HG02885 (cell line): ENCODE results near the gene C4B.

Experiments
- ATAC-seq: cut with Tn5 transposase; IDR thresholded peaks from one replicate; pipeline ENCODE4 v1.9.1; 2021; ENCODE audit warnings: mild to moderate bottlenecking; ENCODE audit not compliant: unreplicated experiment, poor library complexity

Gene C4B

DNA sequence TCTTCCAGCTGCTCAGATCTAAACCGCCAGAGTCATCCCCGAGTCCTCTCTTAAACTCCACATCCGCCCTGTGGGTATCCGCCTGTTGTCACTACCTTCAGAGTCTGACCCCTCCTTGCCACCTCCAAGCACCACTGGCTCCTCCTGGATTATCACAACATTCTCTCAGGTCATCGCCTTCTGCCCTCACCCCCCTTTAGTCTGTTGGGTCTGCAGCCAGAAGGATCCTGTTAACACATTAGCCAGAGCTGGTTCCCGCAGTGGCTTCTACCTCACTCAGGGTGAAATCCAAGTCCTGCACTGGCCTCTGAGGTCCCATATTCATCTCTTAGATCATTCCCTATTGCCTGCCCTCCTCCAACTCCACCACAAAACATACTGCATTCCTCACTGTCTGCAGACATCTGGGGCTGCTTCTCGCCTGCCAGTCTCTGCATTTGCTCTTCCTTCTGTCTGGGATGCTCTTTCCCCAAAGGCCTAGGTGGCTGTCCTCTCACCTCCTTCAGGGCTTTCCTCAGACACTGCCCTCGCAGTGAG lies 60.5 kb downstream of the C4B start:
- no peak for ATAC-seq

DNA sequence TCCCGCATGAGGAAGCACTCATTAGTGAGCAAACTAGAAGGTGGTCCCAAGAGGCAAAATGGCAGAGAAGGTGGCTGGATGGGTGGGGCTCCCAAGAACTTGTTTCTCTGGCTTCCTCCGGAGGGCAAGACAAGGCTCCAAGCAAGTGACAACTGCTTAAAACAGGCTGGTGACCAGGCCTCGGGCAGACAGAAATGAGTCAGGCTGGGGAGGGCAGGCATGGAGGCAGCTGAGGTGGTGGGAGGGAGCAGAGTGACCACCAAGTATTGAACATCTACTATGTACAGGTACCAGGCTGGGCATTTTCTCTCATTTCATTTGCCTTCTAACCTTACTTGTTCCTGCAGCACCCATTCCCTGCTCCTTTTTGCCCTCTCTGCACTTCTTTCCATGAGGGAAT lies 61.2 kb downstream of the C4B start:
- no peak for ATAC-seq

DNA sequence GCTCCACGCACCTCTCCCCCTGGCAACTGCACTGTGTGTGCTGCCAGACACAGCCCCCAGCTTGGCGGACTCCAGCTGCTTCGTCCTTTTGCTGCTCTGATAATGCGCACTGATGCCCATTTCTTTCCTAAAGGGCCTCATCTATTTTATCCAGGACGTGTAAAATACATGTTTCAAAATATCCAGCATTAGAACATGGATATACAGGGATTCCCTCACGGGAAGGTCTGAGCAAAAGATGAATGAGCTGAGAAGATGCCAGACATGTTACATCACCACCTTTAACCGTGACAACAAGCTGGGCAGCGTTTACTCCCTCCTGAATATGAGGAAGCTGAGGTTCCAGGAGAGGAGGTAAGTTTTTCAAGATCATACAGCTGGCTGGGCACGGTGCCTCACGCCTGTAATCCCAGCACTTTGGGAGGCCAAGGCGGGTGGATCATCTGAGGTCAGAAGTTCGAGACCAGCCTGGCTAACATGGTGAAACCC lies 61.8 kb downstream of the C4B start:
- no peak for ATAC-seq

DNA sequence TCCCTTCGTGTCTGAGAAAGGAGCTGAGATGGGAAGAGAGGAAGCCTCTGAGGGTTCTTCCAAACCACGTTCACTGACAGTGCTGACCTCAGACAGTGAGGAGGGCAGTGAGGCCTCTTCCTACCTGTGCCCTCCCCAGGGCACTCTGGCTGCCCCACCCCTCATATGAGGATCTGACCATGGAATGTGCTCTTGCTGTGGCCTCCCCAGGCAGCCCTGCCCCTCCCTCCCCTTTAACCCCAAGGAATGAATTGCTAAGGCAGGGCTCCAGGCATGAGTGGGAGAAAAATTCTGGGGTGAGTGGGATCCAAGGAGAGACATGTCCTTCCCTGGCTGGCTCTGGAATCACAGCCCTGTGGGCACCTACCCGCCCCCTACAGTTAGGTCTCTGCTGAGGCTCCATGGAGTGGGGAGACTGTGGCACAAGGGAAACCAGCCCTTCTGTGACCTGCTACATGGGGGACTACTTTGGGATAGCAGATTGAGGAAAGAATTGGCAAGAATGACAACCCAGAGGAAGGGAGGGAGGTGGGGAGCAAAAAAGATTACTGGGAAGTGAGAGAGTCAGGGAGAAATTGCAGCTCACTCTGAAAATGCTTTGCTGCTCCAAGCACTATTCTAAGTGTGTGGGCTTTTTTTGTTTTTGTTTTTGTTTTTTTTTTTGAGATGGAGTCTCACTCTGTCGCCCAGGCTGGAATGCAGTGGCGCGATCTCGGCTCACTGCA lies 65.1 kb downstream of the C4B start:
- ATAC-seq, result no peak

DNA sequence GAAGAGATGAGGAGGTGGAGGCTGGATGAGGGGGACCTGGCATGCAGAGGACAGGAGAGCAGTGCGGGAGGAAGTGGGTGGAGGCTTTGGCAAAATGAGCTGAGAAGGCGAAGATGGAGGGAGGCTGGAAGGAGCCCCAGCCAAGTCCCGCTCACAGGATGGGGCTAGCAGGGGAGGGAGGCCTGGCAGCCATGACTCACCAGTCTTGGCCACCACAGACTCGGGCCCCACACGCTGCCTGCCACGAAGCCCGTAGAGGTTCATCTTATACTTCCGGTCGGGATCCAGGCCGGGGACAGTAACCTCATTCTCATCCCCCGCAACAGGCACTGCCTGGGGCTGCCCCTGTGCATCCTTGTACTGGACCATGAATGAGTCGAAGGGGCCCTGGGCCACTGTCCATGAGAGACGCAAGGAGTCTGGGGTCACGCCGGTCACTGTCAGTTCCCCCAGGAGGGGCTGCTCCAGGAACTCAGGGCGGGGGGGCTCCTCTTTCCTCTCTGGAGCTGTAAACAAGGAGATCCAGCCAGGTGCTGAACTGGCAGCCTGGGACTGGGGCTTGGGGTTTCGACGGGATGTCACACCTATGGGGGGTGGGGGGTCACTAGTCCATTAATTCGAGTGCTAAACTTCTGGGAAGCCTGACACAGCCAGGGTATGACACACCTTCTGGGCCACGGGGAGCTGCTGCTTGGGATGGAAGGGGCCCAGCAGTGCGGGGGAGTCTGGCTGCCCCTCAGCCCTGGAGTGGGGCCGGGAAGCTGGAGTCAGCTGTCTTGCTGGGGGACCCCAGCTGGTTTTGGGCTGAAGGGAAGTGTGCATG lies 66.8 kb downstream of the C4B start:
- ATAC-seq, result no peak

DNA sequence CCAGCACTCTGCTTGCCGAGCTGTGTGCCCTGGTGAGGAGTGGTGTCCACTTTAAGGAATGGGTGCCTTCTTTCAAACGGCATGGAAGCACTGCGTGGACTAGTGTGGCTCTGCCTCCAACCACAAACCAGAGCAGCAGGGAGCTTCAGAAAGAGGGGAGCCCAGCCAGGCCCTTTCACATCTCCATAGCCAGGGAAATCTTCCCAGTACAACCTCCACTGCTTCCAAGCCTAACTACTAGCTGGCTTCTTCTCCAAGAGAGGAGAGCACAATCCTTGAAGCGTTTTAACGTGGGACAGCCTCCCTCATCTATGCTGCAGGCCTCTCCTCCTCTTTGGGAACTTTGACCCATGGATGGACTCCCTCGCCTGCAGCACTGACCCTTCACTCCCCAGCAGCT lies 67.9 kb downstream of the C4B start:
- ATAC-seq, result no peak

DNA sequence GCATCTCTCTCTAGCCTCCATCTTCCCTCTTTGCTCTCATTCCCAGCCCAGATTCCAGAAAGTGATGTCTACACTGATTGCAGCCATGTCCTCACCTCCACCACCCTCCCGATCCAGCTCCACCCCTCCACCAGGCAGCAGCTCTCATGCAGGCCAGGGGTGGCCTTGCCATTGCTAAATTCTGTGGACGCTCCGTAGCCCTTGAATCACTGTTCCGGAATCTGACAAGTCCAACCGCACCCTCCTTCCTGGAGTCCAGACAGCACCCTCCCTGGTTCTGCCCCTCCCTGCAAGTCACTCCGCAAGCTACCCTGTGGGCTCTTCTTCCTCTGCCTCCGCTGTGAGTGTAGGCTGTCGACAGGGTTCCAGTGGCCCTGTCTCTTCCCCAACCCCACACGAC lies 68.3 kb downstream of the C4B start:
- no peak for ATAC-seq

DNA sequence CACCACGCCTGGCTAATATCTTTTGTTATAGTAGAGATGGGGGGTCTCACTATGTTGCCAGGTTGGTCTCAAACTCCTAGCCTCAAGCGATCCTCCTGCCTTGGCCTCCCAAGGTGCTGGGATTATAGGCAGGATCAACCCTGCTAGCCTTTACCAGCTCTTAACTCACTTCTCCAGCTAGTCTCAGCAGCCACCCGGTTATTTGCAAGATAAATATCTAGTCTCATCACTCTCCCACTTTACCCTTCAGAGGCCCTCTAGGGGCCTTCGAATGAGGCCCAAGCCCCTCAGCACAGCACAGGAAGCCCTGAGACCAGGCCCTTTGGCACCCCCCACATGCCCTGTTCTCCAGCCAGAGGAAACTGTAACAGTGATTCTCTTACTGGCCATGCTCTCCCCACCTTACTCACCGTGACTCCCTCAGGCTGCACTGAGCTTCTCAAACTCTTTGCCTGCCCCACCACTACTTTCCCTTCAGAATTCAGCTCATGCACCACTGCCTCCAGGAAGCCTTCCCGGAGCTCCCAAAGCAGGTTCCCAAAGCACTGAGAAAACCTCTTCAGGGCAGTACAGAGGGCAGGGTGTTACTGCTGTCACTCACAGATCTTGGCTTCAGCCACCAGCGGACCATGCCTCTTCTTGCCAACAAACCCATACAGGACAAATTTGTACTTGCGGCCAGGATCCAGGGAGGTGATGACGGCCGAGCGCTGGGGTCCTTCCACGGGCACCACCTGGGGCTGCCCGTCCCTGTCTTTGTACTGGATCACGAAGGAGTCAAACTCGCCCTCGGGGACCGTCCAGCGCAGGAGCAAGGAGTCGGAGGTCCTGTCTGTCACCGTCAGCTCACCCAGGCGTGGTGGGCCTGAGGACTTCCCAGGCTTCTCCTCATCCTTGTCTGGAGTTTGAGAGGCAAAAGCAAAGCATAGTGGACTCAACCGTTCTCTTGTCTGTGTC lies 69.5 kb downstream of the C4B start:
- no peak for ATAC-seq

DNA sequence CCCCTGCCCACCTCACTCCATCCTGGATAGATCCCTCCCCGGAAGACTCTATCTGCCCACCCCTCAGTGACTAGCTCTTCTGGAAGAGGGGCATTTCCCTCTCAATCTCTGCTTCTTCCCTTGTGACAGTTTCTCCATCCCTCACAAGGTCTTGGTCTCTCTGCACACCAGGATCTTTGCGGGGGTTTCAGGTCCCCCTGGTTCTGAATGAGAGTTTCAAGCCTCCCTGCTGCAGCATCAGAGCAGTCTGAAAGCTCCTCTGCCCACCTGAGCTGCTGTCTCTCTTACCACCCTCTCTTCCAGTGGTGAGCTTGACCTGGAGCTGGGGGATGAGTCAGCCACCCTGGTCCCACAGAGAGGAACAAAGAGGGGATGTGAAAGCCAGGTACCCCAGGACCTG lies 70.2 kb downstream of the C4B start:
- no peak for ATAC-seq
